NCI-H2196 (cell line): ENCODE measurements around the gene PRDM5.

Source experiments
- DNase-seq: peaks from one replicate; lab custom pipeline; 2025; ENCODE audit not compliant: unreplicated experiment; lab: John Stamatoyannopoulos, UW

PRDM5 gene

GRCh38 chr4:120922381-120923206 lies at the start of gene PRDM5:
TSS of gene PRDM5 (minus strand) at chr4:120922726. CDS start at chr4:120922608, 118 bp downstream.
- DNase-seq = no peak

GRCh38 chr4:120971884-120972283 lies 49.4 kb upstream of the PRDM5 start:
- no peak for DNase-seq

- DNase-seq = no peak
Measured at GRCh38 chr4:120965938-120966337, 43.4 kb upstream of the PRDM5 start.

GRCh38 chr4:120964596-120964995 lies 42.1 kb upstream of the PRDM5 start:
- DNase-seq = no peak

GRCh38 chr4:120963449-120963848 lies 40.9 kb upstream of the PRDM5 start:
- DNase-seq = no peak

GRCh38 chr4:120960656-120961267 lies 38.2 kb upstream of the PRDM5 start:
- no peak for DNase-seq

- DNase-seq = no peak
Measured at GRCh38 chr4:120948382-120948781, 25.9 kb upstream of the PRDM5 start.

- DNase-seq = no peak
Measured at GRCh38 chr4:120942776-120943175, 20.2 kb upstream of the PRDM5 start.

GRCh38 chr4:120940547-120940946 lies 18.0 kb upstream of the PRDM5 start:
- DNase-seq = no peak

GRCh38 chr4:120939693-120940092 lies 17.2 kb upstream of the PRDM5 start:
- DNase-seq = no peak

- DNase-seq = no peak
Measured at GRCh38 chr4:120929847-120930246, 7.3 kb upstream of the PRDM5 start.

GRCh38 chr4:120927801-120928409 lies 5.4 kb upstream of the PRDM5 start:
- no peak for DNase-seq

GRCh38 chr4:120926358-120927025 lies 4.0 kb upstream of the PRDM5 start:
- DNase-seq = no peak

- no peak for DNase-seq
Measured at GRCh38 chr4:120924931-120925330, 2.4 kb upstream of the PRDM5 start.

- no peak for DNase-seq
Measured at GRCh38 chr4:120923207-120923522, 639 bp upstream of the PRDM5 start.

GRCh38 chr4:120921456-120922380 lies 808 bp downstream of the PRDM5 start:
- no peak for DNase-seq

- DNase-seq = no peak
Measured at GRCh38 chr4:120920666-120921065, 1.9 kb downstream of the PRDM5 start.

- no peak for DNase-seq
Measured at GRCh38 chr4:120919358-120919757, 3.2 kb downstream of the PRDM5 start.

- no peak for DNase-seq
Measured at GRCh38 chr4:120918788-120919187, 3.7 kb downstream of the PRDM5 start.

GRCh38 chr4:120918092-120918491 lies 4.4 kb downstream of the PRDM5 start:
- no peak for DNase-seq

GRCh38 chr4:120916937-120917336 lies 5.6 kb downstream of the PRDM5 start:
- DNase-seq = no peak
